HEK293T (cell line): Measurements from ENCODE around the gene BDH1.

Experiments
- ARNT ChIP-seq: fragments of 450-650 bp; IDR thresholded peaks from 2 replicates; pipeline ENCODE4 v1.6.1; 2017; ENCODE audit warnings: mild to moderate bottlenecking
- CTBP1 ChIP-seq: fragments of 450-650 bp; IDR thresholded peaks from 2 replicates; pipeline ENCODE4 v1.6.1; 2016; ENCODE audit warnings: borderline replicate concordance
- ELF4 ChIP-seq: fragments of 450-650 bp; IDR thresholded peaks from 2 replicates; pipeline ENCODE4 v1.6.1; 2017; ENCODE audit warnings: antibody characterized with exemption
- FOXA1 ChIP-seq: fragments of 450-650 bp; IDR thresholded peaks from 2 replicates; pipeline ENCODE4 v1.6.1; 2016; ENCODE audit warnings: mild to moderate bottlenecking
- L3MBTL2 ChIP-seq: fragments of 450-650 bp; conservative IDR thresholded peaks from 2 replicates; pipeline ENCODE4 v1.6.1; 2016; ENCODE audit warnings: mild to moderate bottlenecking
- SP1 ChIP-seq: fragments of 450-650 bp; IDR thresholded peaks from 2 replicates; pipeline ENCODE4 v1.6.1; 2017
- SUZ12 ChIP-seq: fragments of 450-650 bp; IDR thresholded peaks from 2 replicates; pipeline ENCODE4 v1.6.1; 2016; ENCODE audit warnings: mild to moderate bottlenecking
- TARDBP ChIP-seq: fragments of 450-650 bp; IDR thresholded peaks from 2 replicates; pipeline ENCODE4 v1.6.1; 2016
- ZNF384 ChIP-seq: fragments of 450-650 bp; IDR thresholded peaks from 2 replicates; pipeline ENCODE4 v1.6.1; 2016

DNA sequence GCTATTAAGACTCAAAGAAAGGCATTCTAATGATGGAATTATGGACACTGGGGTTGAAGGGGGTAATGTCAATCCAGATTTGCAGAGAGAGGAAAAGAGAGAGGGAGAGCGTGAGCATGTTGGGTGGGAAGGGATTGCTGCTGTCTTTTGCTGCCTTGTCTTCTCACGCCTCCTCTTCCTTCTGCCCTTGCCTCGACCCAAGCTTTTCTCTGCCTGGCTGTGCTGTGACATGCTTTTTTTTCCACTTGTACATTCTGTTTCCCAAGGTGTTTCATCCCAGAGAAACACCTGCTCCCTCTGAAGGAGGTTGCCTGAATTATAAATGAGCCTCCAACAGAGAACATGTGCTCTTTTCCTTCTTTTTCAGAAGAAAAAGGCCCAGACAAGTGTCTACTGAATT, 80.3 kb downstream of the BDH1 start:
- TF ChIP-seq SP1 (no peak), CTBP1 (no peak), SUZ12 (no peak), FOXA1 (no peak), ZNF384 (no peak), ARNT (no peak), L3MBTL2 (no peak), TARDBP (no peak), ELF4 (no peak)
